Measurements from ENCODE around the gene DGCR2. TPM values are rescaled to one million over a fixed set of nuclear protein-coding genes. Genes with fewer than 3 reads are reported as not detected.

Gene DGCR2
- polyA plus RNA-seq (2011; rRNA removed) (32.2 and 44.3 TPM in 2 replicates), polyA minus RNA-seq (2011; rRNA and poly(A)+ RNA removed) (21.2 and 25.3 TPM in 2 replicates)

DNA sequence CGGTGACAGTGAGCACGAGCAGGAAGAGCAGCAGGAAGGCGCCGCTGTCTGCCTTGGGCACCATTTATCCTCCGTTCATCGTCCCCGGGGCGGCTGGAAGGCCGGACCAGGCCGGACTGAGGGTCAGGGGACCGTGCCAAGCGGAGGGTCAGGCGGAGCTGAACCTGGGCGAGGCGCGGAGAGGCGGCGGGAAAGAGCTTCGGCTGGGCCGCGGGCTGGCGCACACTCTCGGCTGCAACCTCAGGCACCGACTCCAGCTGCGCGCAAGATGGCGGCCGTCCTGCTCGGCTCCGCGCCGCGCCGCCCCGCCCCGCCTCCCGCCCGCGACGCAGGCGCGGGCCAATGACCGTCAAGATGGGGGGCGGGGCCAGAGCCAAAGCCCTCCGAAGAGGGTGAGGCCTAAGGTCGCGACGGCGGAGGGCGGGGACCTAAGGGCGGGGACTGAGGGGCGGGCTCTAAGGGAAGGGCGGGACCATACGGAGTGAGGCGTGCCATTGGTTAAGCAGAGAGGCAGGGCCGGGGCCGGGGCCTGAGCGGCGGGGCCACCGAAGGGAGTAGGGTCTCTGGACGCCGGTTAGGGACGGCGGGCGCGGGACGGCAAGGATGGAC is at the start of gene DGCR2:
Gene DGCR2, minus strand, starts transcription at position 270 of the 609 bp plus-strand sequence. Its CDS starts 206 bp downstream, at position 64.
- POLR2A ChIA-PET: interaction anchor here (0.5 to 1.5 kb wide), 2 partner anchors 22 to 1204 kb away, joined by 5 to 6 read pairs; partner anchors contain the start of gene ESS2

DNA sequence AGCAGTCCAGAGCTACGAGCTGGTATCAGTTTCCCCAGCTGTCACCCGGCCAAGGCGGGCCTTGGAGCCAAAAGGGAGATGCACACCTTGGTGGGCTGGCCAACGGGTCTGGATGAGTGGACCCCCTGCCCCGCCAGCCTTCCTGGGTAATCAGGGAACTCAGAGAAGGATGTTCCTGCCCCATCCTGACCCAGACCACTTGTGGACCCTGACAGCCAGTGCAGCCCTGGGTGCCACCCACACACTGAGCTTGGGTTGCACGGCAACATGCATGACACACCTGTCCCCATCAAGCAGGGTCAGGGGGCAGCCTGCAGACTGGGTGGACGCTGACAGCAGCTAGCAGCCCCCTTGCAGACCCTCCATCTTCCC is 47.7 kb upstream of the DGCR2 start:
- Histone ChIP-seq H3K27me3 (ENCODE audit: control insufficient read depth, insufficient read depth, low read length) (peaks cover 18% of the 10 kb centered on the region), H3K4me3 (ENCODE audit: low read depth, low read length) (no peak overlapping the region), H3K36me3 (ENCODE audit: control insufficient read depth, insufficient read depth, low read length) (no peaks in the 10 kb centered on the region)
- POLR2A ChIA-PET: no interaction called here
- DNase-seq (ENCODE audit: low read depth): no peak
- CTCF ChIA-PET: no interaction called here
- no peak for TF ChIP-seq CTCF (IDR thresholded peaks at IDR 0.05; ENCODE audit: insufficient read depth, low read depth, low read length)

More for the DNA sequence above, at the start of gene DGCR2:
- Histone ChIP-seq H3K27me3 (ENCODE audit: control insufficient read depth, insufficient read depth, low read length) (no peaks in the 10 kb centered on the region; the same call in 1 of the 2 replicates), H3K4me3 (ENCODE audit: low read depth, low read length) (peak within 1 kb of the TSS; percentile 91), H3K36me3 (ENCODE audit: control insufficient read depth, insufficient read depth, low read length) (peaks cover 1% of the 10 kb centered on the region)
- DNase-seq (ENCODE audit: low read depth): peak; percentile 60
- CTCF ChIA-PET: interaction anchor here (0.5 to 1.8 kb wide), 4 partner anchors 11 to 22 kb away, joined by 3 to 7 read pairs (median 4); partner anchors contain the start of gene ESS2
- TF ChIP-seq CTCF (IDR thresholded peaks at IDR 0.05; ENCODE audit: insufficient read depth, low read depth, low read length): no peak

DNA sequence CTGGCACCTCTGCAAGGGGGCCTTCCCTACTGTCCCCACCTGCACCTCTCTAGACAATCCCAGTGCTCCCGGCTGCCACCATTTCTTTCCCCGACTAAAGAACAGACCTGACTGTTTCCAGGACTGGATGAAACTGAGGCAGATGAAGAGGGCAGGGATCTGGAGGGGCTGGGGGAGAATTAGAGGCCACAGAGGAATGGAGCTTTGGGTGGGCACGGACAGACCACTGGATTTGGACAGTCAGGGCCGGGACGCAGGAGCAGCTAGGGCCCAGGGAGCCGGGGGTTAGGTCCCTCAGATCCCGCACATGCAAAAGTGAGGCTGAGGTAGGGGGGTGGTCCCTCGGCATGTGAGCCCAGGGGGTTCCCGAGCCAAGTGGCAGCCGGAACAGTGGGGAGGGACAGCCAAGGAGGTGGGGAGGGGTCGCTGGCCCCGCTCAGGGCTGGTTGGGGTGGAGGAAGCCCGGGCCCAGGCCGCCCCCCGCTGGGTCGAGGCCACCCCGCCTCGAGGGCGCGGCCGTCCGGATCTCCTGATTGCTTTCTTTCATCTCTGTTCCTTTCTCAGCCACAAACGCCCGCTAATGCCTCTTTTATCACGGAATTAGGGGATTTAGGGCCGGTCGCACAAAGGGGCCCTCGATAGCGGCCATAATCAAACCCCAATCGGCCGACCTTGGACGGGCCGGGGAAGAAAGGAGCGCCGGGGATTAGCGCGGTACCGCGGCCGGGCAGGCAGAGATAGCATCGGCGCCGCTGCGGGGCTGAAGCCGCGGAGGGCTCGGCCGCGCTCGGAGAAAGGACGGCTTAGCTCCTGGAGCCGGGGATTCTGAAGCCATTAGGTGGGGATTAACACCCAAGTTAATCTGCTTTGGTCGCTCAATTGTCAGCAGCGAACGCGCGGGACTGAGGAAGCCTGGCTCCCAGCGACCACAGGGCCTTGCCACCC is 47.1 kb upstream of the DGCR2 start:
- POLR2A ChIA-PET: no interaction called here
- Histone ChIP-seq H3K36me3 (ENCODE audit: control insufficient read depth, insufficient read depth, low read length) (no peaks in the 10 kb centered on the region), H3K27me3 (ENCODE audit: control insufficient read depth, insufficient read depth, low read length) (peaks cover 18% of the 10 kb centered on the region), H3K4me3 (ENCODE audit: low read depth, low read length) (peak overlapping the region; percentile 15; the same call in 1 of the 2 replicates)
- CTCF ChIA-PET: interaction anchor here (1.0 kb wide), 1 partner anchor 10 kb away, joined by 3 read pairs; the partner anchor contains the start of gene SLC25A1
- TF ChIP-seq CTCF (IDR thresholded peaks at IDR 0.05; ENCODE audit: insufficient read depth, low read depth, low read length): no peak
- no peak for DNase-seq (ENCODE audit: low read depth)

- Histone ChIP-seq H3K4me3 (ENCODE audit: low read depth, low read length) (no peak overlapping the region), H3K36me3 (ENCODE audit: control insufficient read depth, insufficient read depth, low read length) (no peaks in the 10 kb centered on the region), H3K27me3 (ENCODE audit: control insufficient read depth, insufficient read depth, low read length) (peaks cover 18% of the 10 kb centered on the region)
- ChIA-PET CTCF (interaction anchor here (1.0 kb wide), 1 partner anchor 11 kb away, joined by 3 read pairs; the partner anchor contains the start of gene SLC25A1), POLR2A (no interaction called here)
- peak; percentile 24; the same call in 1 of the 2 replicates for TF ChIP-seq CTCF (IDR thresholded peaks at IDR 0.05; ENCODE audit: insufficient read depth, low read depth, low read length)
- no peak for DNase-seq (ENCODE audit: low read depth)
Observed at GRCh38 chr22:19168088-19168890, 46.1 kb upstream of the DGCR2 start.
